Ishikawa (cell line): ENCODE measurements around the gene CD3E.

Experiments used
- CEBPB ChIP-seq: IDR thresholded peaks from 2 replicates; pipeline ENCODE4 v1.6.1; 2012
- EP300 ChIP-seq: IDR thresholded peaks from 2 replicates; pipeline ENCODE4 v1.6.1; 2012; ENCODE audit warnings: borderline replicate concordance
- FOXM1 ChIP-seq: IDR thresholded peaks from 2 replicates; pipeline ENCODE4 v1.6.1; 2012; ENCODE audit warnings: low read depth, borderline replicate concordance
- MAX ChIP-seq: IDR thresholded peaks from 2 replicates; pipeline ENCODE4 v1.6.1; 2012
- NFIC ChIP-seq: IDR thresholded peaks from 2 replicates; pipeline ENCODE4 v1.6.1; 2012
- RAD21 ChIP-seq: IDR thresholded peaks from 2 replicates; pipeline ENCODE4 v1.6.1; 2012; ENCODE audit warnings: low read depth
- TAF1 ChIP-seq: IDR thresholded peaks from 2 replicates; pipeline ENCODE4 v1.6.1; 2012; ENCODE audit warnings: low read depth, mild to moderate bottlenecking
- TCF12 ChIP-seq: IDR thresholded peaks from 2 replicates; pipeline ENCODE4 v1.6.1; 2012; ENCODE audit warnings: low read depth
- YY1 ChIP-seq: IDR thresholded peaks from 2 replicates; pipeline ENCODE4 v1.6.1; 2012; ENCODE audit warnings: low read depth

- TF ChIP-seq TAF1 (no peak), CEBPB (no peak), YY1 (no peak), MAX (no peak), EP300 (no peak), RAD21 (no peak), TCF12 (no peak), NFIC (no peak), FOXM1 (no peak)
These were observed 24.2 kb downstream of the CD3E start for GRCh38 chr11:118328745-118329144.
